T47D (cell line): Measurements from ENCODE around the gene BRME1.
"Not testable (repeated sequence)": the region's sequence is repeated elsewhere in the genome, so short reads cannot be mapped to it uniquely, and the experiment has no call there.

ENCODE experiments used
- DNase-seq, 2 experiments: peaks; one replicate each; pipeline versions ENCODE4 v3.0.0 to v3.0.0-alpha.2; 2011 to 2012; ENCODE audit warnings: low read depth in 1 of 2, low spot score in 1 of 2
- JUND ChIP-seq: IDR thresholded peaks from 2 replicates; pipeline ENCODE4 v1.6.1; 2012; ENCODE audit warnings: low read depth
- in situ Hi-C: cut with HindIII; loops from 2 replicates; pipeline ENCODE4 v1.10.0; 2016; ENCODE audit warnings: low sequenced_read_pairs, low pct_unique_long_range_greater_than_20kb

BRME1 gene

GRCh38 chr19:13935765-13936510, 30.0 kb upstream of the BRME1 start:
- no peak for TF ChIP-seq JUND
- in situ Hi-C loops = no loop called here
- DNase-seq = no peak

DNA sequence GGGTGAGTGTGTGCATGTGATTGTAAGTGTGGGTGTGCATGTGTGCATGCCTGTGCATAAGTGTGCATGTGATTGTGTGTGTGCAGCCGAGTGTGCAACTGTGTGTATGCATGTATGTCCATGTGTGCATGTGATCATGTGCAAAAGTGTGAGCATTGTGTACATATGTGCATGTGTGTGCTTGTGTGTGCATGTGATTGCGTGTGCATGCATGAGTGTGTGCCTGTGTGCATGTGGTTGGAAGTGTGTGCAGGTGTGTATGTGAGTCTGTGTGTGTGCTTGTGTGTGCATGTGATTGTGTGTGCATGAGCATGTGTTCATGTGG, 28.8 kb upstream of the BRME1 start:
- DNase-seq = no peak
- in situ Hi-C loops = no loop called here
- TF ChIP-seq JUND = no peak

- in situ Hi-C loops = no loop called here
- no peak for DNase-seq
- TF ChIP-seq JUND = no peak
Measured at GRCh38 chr19:13932911-13933393, 27.0 kb upstream of the BRME1 start.

DNA sequence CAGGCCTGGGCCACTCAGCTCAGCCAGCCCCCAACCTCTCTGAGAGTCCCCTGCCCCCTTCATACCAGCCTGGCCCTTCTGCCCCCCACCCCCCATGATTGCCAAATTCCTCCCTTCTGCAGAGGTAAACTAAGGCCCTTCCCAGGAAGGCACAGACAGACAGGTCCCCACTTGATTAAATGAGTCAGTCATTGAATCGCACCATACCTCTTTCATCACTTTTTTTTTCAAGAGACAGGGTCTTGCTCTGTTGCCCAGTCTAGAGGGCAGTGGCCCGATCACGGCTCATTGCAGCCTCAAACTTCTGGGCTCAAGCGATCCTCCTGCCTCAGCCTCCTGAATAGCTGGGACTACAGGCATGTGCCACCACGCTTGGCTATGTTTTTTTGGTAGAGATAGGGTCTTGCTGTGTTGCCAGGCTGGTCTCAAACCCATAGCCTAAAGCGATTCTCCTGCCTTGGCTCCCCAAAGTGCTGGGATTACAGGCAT, 26.3 kb upstream of the BRME1 start:
- in situ Hi-C loops = no loop called here
- TF ChIP-seq JUND = no peak

GRCh38 chr19:13931391-13932148, 25.7 kb upstream of the BRME1 start:
- no peak for TF ChIP-seq JUND
- in situ Hi-C loops = no loop called here
- no peak for DNase-seq

More for the DNA sequence above, 26.3 kb upstream of the BRME1 start:
- no peak for DNase-seq

GRCh38 chr19:13930402-13930801, 24.5 kb upstream of the BRME1 start:
- in situ Hi-C loops = no loop called here
- DNase-seq = no peak
- TF ChIP-seq JUND = no peak

- in situ Hi-C loops = no loop called here
- DNase-seq = no peak
- TF ChIP-seq JUND = no peak
Measured at GRCh38 chr19:13929956-13930355, 24.0 kb upstream of the BRME1 start.

GRCh38 chr19:13929340-13929739, 23.4 kb upstream of the BRME1 start:
- no peak for DNase-seq
- in situ Hi-C loops = no loop called here
- no peak for TF ChIP-seq JUND

GRCh38 chr19:13926715-13927114, 20.8 kb upstream of the BRME1 start:
- DNase-seq = no peak
- in situ Hi-C loops = no loop called here
- no peak for TF ChIP-seq JUND

- DNase-seq = no peak
- no peak for TF ChIP-seq JUND
- in situ Hi-C loops = no loop called here
Measured at GRCh38 chr19:13926010-13926409, 20.1 kb upstream of the BRME1 start.

DNA sequence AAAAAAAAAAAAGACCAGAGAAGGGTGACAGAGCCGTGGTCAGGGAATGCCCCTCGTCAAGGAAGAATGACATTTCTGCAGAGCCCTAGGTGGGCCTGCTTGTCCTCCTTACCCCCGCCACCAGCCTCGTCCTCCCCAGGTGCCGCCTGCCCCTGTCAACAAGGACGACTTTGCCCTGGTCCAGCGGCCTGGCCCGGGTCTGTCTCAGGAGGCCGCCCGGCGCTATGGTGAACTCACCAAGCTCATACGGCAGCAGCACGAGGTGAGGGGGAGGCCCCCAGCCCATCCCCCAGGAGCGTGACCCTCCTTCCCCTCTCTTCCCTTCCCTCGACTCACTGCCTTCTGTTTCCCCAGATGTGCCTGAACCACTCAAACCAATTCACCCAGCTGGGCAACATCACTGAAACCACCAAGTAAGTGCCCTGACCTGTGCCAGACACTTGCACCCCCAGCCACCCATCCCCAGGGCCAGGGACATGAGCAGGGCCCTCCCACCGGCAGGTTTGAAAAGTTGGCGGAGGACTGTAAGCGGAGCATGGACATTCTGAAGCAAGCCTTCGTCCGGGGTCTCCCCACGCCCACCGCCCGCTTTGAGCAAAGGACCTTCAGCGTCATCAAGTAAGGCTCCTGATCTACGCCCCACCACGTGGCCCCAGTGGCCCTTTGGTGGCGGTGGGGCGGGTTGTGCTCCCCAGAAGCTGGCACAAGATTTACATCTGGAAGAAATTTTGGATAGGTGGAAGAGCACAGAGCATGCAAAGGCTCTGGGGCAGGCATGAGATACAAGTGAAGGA, 17.5 kb upstream of the BRME1 start:
- no peak for DNase-seq
- in situ Hi-C loops = no loop called here
- no peak for TF ChIP-seq JUND

- DNase-seq, in situ Hi-C loops: not testable (repeated sequence)
Measured at GRCh38 chr19:13922118-13922517, 16.2 kb upstream of the BRME1 start.
